DOHH2 (cell line): ENCODE measurements around the gene FLYWCH2.

ENCODE experiments used
- H3F3A ChIP-seq: fragments of 200-600 bp; sonication (generic), shearing (Covaris generic); 2 replicates; pipeline ENCODE4 v1.6.0; 2016; ENCODE audit warnings: antibody characterized with exemption, mild to moderate bottlenecking; ENCODE audit not compliant: control insufficient read depth, insufficient read depth
- H3K27ac ChIP-seq: fragments of 200-600 bp; sonication (generic); 2 replicates; pipeline ENCODE4 v1.5.1; 2014; ENCODE audit warnings: low read depth, mild to moderate bottlenecking, low read length, moderate library complexity
- H3K27me3 ChIP-seq: fragments of 200-600 bp; sonication (generic); 2 replicates; pipeline ENCODE4 v1.6.1; 2014; ENCODE audit warnings: mild to moderate bottlenecking, low read length, mixed read lengths; ENCODE audit not compliant: control insufficient read depth
- H3K36me3 ChIP-seq: fragments of 200-600 bp; sonication (generic); 2 replicates; pipeline ENCODE4 v1.6.1; 2014; ENCODE audit warnings: mild to moderate bottlenecking, low read length, moderate library complexity, mixed read lengths; ENCODE audit not compliant: control insufficient read depth
- H3K4me1 ChIP-seq: fragments of 200-600 bp; sonication (generic); 2 replicates; pipeline ENCODE4 v1.6.1; 2014; ENCODE audit warnings: mild to moderate bottlenecking, low read length, mixed read lengths; ENCODE audit not compliant: control insufficient read depth
- H3K4me2 ChIP-seq: fragments of 200-600 bp; sonication (generic); 2 replicates; pipeline ENCODE4 v1.6.0; 2014; ENCODE audit warnings: mild to moderate bottlenecking, low read length, moderate library complexity
- H3K4me3 ChIP-seq: fragments of 200-600 bp; sonication (generic); 2 replicates; pipeline ENCODE4 v1.5.1; 2014; ENCODE audit warnings: mild to moderate bottlenecking, low read length, mixed read lengths
- H3K79me2 ChIP-seq: fragments of 200-600 bp; sonication (generic); 2 replicates; pipeline ENCODE4 v1.6.1; 2014; ENCODE audit warnings: mild to moderate bottlenecking, low read length, mixed read lengths; ENCODE audit not compliant: control insufficient read depth
- H3K9me2 ChIP-seq: fragments of 200-600 bp; sonication (generic); replicated peaks from 2 replicates; pipeline ENCODE4 v1.6.1; 2014; ENCODE audit warnings: mild to moderate bottlenecking, low read length, mixed read lengths; ENCODE audit not compliant: control insufficient read depth
- H3K9me3 ChIP-seq: fragments of 200-600 bp; sonication (generic); 2 replicates; pipeline ENCODE4 v1.6.1; 2014; ENCODE audit warnings: antibody characterized with exemption, low read length, mixed read lengths; ENCODE audit not compliant: control insufficient read depth, insufficient read depth
- H4K20me1 ChIP-seq: fragments of 200-600 bp; sonication (generic); 2 replicates; pipeline ENCODE4 v1.6.0; 2014; ENCODE audit warnings: low read depth, mild to moderate bottlenecking, antibody characterized with exemption, low read length, moderate library complexity; ENCODE audit not compliant: control insufficient read depth, insufficient read depth
- EZH2phosphoT487 ChIP-seq: fragments of 200-600 bp; sonication (generic); IDR thresholded peaks from 2 replicates; pipeline ENCODE4 v1.6.1; 2017; ENCODE audit warnings: borderline replicate concordance, mild to moderate bottlenecking, antibody characterized with exemption, low read length, moderate library complexity, mixed read lengths
- TF ChIP-seq, protein P1 (sequence below): fragments of 200-600 bp; sonication (generic); IDR thresholded peaks from one replicate; pipeline ENCODE4 v1.5.1; 2014; ENCODE audit warnings: antibody characterized with exemption, mild to moderate bottlenecking, low read depth, low read length; ENCODE audit not compliant: poor library complexity, severe bottlenecking

Gene FLYWCH2

DNA sequence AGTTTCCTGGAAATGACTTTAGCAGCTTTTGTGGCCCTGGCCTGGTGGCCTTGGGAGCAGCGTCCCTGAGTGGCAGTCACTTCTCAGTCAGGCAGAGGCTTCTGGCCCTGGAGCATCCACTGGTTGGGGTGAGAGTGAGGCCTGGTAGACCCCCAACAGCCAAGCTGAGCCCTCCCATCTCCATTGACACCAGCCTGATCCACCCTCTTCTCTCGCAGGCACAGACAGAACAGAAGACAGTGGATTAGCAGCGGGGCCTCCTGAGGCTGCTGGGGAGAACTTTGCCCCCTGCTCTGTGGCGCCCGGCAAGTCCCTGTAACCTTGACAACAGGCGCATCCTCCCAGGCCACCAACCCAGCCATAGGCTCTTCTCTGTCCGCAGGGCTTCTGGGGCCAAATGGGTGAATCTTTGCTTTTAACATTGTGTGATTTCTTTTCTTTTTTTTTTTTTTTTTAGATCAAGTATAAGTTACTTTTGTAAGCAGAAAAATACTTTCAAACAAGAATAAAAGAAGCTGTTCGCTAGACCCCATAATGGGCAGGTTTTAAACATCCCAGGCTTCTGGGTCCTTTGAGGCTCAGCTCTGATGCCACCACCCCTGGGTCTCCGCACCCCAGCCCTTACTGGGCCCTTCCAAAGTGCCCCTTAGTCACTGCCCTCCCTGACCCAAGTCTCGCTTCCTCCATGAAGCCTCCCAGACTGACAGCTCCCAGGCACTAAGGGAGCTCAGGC, 16.0 kb downstream of the FLYWCH2 start:
- Histone ChIP-seq H3K4me1 (peaks cover 14% of the 10 kb centered on the region), H4K20me1 (no peaks in the 10 kb centered on the region), H3K27me3 (no peaks in the 10 kb centered on the region), H3K27ac (no peak overlapping the region), H3F3A (no peaks in the 10 kb centered on the region), H3K36me3 (no peaks in the 10 kb centered on the region), H3K9me3 (no peaks in the 10 kb centered on the region), H3K79me2 (no peaks in the 10 kb centered on the region), H3K4me2 (no peak overlapping the region), H3K9me2 (no peaks in the 10 kb centered on the region), H3K4me3 (no peak overlapping the region)
- TF ChIP-seq EZH2phosphoT487, result no peak
- TF ChIP-seq, protein P1, sequence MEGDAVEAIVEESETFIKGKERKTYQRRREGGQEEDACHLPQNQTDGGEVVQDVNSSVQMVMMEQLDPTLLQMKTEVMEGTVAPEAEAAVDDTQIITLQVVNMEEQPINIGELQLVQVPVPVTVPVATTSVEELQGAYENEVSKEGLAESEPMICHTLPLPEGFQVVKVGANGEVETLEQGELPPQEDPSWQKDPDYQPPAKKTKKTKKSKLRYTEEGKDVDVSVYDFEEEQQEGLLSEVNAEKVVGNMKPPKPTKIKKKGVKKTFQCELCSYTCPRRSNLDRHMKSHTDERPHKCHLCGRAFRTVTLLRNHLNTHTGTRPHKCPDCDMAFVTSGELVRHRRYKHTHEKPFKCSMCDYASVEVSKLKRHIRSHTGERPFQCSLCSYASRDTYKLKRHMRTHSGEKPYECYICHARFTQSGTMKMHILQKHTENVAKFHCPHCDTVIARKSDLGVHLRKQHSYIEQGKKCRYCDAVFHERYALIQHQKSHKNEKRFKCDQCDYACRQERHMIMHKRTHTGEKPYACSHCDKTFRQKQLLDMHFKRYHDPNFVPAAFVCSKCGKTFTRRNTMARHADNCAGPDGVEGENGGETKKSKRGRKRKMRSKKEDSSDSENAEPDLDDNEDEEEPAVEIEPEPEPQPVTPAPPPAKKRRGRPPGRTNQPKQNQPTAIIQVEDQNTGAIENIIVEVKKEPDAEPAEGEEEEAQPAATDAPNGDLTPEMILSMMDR, result no peak

DNA sequence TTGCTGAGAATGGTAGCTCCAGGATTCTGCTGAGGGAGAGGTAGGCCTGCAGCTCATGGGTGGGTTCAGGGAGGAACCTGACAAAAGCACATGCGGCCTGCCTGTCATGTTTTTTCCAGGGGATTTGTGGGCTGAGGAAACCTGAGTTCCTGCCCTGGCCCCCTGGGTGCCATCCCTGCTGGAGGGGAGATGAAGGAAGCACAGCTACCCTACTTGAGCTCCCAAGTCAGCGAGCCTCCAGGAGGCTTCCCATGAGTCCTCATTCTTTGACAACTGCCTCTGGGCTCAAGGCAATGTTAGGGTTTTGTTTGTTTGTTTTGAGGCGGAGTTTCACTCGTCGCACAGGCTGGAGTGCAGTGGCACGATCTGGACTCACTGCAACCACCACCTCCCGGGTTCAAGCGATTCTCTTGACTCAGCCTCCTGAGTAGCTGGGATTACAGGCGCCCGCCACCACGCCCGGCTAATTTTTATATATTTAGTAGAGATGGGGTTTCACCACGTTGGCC, 16.6 kb downstream of the FLYWCH2 start:
- no peaks in the 10 kb centered on the region for H4K20me1 ChIP-seq
- peaks cover 16% of the 10 kb centered on the region for H3K4me1 ChIP-seq
- TF ChIP-seq, protein P1, result no peak
- no peak for TF ChIP-seq EZH2phosphoT487
- H3K9me2 ChIP-seq, result no peaks in the 10 kb centered on the region
- no peaks in the 10 kb centered on the region for H3K36me3 ChIP-seq
- no peaks in the 10 kb centered on the region for H3K27me3 ChIP-seq
- H3K79me2 ChIP-seq, result no peaks in the 10 kb centered on the region
- H3K4me3 ChIP-seq, result no peak overlapping the region
- no peaks in the 10 kb centered on the region for H3F3A ChIP-seq
- H3K4me2 ChIP-seq, result no peak overlapping the region
- no peak overlapping the region for H3K27ac ChIP-seq
- no peaks in the 10 kb centered on the region for H3K9me3 ChIP-seq

DNA sequence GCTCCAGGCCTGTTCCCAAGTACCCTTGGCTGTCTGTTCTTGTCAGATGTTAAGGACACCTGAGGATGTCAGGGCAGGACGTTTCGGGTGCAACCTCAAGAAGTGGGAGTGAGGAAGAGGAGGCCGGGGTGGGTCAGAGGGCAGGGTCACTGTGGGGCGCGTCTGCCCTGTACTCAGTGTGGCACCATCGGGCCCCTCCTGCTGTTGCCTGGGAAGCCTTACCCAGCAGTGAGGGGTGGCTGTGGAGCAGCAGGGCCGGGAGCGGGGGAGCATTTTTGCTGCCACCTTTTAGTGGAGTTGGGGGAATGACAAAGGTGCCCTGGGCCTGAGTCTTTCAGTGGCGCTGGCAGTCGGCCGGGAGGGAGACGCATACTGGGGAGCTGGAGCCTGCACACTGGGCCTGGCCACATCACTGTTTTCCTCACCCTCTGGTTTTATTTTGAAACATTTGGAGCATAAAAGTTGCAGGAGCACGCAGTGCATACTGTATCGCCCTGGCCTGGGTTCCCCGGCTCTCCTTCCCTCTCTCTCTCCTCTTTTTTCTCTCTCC, 17.6 kb downstream of the FLYWCH2 start:
- Histone ChIP-seq H3K4me1 (peaks cover 16% of the 10 kb centered on the region), H3K27me3 (no peaks in the 10 kb centered on the region), H3K4me3 (no peak overlapping the region), H3K27ac (no peak overlapping the region), H3K36me3 (no peaks in the 10 kb centered on the region), H3K9me3 (no peaks in the 10 kb centered on the region), H3F3A (no peaks in the 10 kb centered on the region), H4K20me1 (no peaks in the 10 kb centered on the region), H3K79me2 (no peaks in the 10 kb centered on the region), H3K4me2 (no peak overlapping the region), H3K9me2 (no peaks in the 10 kb centered on the region)
- TF ChIP-seq, protein P1, result no peak
- TF ChIP-seq EZH2phosphoT487, result no peak
